Fibroblast of pulmonary artery (primary cell): ENCODE data around the gene ZNF215.

Experiments
- DNase-seq: peaks from one replicate; pipeline ENCODE4 v3.0.0-alpha.2; 2010; ENCODE audit warnings: low read depth
- H3K4me3 ChIP-seq: replicated peaks from 2 replicates; pipeline ENCODE4 v1.5.1; 2011; ENCODE audit warnings: low read depth, mild to moderate bottlenecking, control low read depth, low read length, moderate library complexity
- TF ChIP-seq, protein P1 (sequence below): IDR thresholded peaks from 2 replicates; pipeline ENCODE4 v1.5.1; 2011; ENCODE audit warnings: mild to moderate bottlenecking, control low read depth, low read length, inconsistent platforms; ENCODE audit errors: missing control alignments

Gene ZNF215

DNA sequence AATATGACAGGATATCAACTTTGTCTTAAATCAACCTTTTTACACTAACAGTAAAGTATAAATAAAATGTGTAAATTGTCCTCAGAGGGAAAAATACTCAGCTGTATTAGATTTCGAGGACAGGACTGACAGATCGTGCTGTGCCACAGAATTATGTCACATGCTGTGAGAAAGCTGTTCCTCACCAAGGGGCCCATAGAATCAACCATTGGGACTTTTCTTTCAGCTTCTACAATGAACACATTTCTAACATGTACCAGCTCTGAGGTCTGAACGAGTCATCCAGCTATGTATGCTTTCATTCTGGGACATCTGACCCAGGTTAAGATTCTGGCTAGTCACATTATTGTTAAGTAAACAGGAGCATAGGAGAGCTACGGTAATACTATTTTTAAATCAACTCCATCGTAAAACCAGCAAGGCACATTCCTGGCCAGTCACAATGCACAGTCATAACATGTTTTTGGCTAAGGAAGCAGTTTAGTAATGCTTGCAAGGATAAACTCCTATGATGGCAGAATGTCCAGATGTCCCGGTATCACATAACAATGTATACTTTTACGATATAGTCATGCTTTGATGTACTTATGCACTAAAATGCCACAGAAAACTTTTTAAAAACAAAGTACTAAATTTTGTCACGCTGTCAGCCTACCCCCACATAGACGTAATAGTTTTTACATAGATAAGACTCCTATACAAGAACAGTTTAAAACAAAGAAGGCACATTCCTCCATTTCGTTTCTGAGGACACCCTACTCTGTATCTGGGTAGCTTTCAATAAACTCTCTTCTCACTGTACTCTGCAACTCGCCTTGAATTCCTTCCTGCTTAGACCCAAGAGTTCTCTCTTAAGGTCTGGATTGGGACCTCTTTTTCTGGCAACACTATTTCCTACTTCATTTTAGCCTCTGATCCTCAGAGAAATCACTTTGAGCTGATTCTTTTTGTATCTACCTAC lies 66.5 kb downstream of the ZNF215 start:
- DNase-seq: peak; percentile 82
- TF ChIP-seq, protein P1, sequence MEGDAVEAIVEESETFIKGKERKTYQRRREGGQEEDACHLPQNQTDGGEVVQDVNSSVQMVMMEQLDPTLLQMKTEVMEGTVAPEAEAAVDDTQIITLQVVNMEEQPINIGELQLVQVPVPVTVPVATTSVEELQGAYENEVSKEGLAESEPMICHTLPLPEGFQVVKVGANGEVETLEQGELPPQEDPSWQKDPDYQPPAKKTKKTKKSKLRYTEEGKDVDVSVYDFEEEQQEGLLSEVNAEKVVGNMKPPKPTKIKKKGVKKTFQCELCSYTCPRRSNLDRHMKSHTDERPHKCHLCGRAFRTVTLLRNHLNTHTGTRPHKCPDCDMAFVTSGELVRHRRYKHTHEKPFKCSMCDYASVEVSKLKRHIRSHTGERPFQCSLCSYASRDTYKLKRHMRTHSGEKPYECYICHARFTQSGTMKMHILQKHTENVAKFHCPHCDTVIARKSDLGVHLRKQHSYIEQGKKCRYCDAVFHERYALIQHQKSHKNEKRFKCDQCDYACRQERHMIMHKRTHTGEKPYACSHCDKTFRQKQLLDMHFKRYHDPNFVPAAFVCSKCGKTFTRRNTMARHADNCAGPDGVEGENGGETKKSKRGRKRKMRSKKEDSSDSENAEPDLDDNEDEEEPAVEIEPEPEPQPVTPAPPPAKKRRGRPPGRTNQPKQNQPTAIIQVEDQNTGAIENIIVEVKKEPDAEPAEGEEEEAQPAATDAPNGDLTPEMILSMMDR: no peak
- peak overlapping the region; percentile 31 for H3K4me3 ChIP-seq

DNA sequence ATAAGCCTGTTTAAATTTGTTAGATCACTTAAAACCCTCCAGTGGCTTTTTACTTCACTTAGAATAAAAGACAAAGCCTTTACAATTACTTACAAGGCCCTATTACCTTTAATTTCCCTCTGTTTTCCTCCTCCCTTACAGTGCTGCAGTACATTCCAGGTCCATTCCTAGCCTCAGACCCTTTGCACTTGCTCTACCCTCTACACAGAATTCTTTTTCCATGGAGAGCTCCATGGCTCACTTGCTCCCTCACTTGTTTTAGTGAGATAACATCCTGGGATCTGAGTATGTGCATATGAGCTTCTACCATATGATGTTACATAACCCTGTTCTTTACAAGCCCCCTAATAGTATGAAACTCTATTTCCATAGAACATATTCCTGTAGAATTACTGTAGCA lies 69.5 kb downstream of the ZNF215 start:
- no peak for DNase-seq
- TF ChIP-seq, protein P1: no peak

DNA sequence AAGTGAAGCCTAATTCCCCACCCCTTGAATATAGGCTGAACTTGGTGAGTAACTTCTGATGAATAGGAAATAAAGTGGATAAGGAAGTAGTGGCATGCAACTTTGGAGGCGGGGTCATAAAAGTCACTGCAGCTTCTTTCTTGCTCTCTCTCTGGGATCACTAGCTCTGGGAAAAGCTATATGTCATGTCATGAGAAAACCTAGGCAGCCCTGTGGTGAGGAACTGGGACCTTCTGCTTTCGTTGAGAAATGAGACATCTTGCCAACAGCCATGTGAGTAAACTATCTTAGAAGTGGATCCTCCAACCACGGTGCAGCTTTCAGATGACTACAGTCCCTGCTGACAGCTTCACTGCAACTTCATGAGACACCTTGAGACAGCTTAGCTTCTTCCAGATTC lies 78.3 kb downstream of the ZNF215 start:
- DNase-seq: peak; percentile 45
- TF ChIP-seq, protein P1: no peak

More for the DNA sequence above, 69.5 kb downstream of the ZNF215 start:
- H3K4me3 ChIP-seq: no peak overlapping the region

More for the DNA sequence above, 78.3 kb downstream of the ZNF215 start:
- H3K4me3 ChIP-seq: no peak overlapping the region
